GM19193 (cell line): ENCODE measurements around the gene SNRNP70.

Source experiments
- POLR2A ChIP-seq: IDR thresholded peaks from 4 replicates; pipeline ENCODE4 v1.6.1; 2011; ENCODE audit not compliant: insufficient read depth, insufficient read length; ENCODE audit errors: extremely low read depth

Gene SNRNP70

DNA sequence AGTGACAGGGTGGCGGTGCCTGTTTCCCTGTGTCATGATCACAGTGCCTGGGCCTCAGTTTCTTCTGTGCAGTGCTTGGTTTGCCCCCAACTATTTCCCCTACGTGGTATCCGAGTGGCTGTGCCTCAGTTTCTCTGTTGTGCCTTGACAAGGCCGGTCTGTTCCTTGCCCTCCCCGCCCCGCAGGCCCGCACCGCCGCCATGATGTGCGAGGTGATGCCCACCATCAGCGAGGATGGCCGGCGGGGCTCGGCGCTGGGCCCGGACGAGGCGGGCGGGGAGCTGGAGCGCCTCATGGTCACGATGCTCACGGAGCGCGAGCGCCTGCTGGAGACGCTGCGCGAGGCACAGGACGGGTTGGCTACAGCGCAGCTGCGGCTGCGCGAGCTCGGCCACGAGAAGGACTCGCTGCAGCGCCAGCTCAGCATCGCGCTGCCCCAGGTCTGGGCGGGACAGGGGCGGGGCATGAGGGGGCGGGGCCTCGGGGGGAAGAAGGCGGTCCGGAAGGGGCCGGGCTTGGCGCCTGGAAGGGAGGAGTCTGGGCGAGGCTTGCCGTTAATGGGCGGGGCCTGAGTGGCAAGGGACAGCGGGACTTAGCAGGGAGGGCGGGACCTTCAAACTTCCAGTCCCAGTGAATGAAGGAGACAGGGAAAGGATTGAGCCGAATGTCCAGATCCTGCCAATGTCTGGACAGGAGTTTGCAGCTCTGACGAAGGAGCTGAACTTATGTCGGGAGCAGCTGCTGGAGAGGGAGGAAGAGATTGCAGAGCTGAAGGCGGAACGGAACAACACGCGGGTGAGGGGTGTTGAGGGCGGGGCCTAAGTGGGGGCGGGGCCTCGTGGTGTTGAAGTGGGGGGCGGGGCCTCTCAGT lies 42.7 kb downstream of the SNRNP70 start:
- peak; percentile 26 for TF ChIP-seq POLR2A

DNA sequence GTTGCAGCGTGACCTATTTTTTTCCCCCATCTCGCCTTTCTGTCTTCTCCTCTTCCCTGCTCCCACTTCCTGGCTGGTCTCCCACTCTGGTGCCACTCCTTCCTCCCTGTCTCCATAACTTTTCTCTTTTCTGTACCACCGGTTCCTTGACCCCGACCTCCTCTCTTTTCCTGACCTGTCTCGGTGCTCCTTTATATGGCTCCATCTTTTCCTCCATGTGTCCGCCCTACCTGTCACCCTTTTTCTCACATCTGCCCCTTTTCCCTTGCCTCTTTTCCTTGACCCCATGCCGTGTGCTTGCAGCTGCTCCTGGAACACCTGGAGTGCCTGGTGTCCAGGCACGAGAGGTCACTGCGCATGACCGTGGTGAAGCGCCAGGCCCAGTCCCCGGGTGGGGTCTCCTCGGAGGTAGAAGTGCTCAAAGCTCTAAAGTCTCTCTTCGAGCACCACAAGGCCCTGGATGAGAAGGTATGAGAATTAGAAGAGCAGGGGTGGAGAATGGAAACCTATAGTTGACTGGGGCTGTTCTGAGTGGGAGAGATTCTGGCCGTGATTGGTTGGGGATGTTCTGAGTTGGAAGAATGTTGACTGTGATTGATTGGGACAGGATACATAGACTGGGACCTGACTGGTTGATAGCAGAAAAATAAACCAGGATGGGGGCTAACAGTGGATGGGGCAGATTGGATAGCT lies 43.4 kb downstream of the SNRNP70 start:
- TF ChIP-seq POLR2A, result no peak

DNA sequence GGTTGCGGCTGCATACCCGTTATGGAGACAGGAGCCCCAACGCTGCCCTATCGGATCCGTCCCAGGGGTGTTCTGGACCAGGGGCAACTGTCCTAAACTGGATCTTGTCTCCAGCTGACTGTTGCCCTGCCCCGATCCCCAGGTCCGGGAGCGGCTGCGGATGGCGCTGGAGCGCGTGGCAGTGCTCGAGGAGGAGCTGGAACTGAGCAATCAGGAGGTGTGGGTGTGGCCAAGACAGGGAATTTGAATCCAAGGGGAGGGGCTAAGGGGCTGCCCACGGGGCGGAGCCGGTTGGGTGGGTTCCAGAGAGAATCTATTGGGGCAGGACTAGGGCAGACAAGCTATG lies 44.0 kb downstream of the SNRNP70 start:
- TF ChIP-seq POLR2A, result no peak

DNA sequence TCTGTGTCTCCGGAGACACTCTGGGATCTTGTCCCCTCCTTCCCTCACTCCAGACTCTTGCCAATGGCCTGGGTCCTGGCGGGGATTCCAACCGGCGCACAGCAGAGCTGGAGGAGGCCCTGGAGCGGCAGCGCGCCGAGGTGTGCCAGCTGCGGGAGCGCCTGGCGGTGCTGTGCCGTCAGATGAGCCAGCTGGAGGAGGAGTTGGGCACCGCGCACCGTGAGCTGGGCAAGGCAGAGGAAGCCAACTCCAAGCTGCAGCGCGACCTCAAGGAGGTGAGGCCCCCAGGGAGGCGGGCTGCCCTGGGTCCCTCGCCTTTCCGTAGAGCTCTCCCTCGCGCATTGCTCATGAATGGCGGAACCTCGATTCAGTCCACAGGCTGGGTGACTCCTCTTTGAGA lies 45.1 kb downstream of the SNRNP70 start:
- no peak for TF ChIP-seq POLR2A

DNA sequence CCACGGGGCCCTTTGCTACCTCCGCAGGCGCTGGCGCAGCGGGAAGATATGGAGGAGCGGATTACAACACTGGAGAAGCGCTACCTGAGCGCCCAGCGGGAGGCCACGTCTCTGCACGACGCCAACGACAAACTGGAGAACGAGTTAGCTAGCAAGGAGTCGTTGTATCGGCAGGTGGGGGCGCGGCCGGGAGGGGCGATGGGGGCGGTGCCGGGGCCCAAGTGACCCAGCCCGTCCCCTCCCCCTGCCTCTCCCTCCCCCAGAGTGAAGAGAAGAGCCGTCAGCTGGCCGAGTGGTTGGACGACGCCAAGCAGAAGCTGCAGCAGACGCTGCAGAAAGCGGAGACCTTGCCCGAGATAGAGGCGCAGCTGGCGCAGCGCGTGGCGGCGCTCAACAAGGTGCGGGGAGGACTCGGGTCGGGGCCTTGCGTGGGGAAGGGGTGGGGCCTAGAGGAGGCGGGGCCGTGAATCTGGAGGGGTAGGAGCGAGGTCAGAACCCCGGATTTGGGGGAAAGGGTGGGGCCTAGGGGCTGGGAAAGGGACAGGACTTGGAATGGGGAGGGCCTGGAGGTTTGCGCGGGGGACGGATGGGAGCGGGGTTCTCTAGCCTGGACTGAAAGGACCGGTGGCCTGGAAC lies 47.8 kb downstream of the SNRNP70 start:
- no peak for TF ChIP-seq POLR2A

DNA sequence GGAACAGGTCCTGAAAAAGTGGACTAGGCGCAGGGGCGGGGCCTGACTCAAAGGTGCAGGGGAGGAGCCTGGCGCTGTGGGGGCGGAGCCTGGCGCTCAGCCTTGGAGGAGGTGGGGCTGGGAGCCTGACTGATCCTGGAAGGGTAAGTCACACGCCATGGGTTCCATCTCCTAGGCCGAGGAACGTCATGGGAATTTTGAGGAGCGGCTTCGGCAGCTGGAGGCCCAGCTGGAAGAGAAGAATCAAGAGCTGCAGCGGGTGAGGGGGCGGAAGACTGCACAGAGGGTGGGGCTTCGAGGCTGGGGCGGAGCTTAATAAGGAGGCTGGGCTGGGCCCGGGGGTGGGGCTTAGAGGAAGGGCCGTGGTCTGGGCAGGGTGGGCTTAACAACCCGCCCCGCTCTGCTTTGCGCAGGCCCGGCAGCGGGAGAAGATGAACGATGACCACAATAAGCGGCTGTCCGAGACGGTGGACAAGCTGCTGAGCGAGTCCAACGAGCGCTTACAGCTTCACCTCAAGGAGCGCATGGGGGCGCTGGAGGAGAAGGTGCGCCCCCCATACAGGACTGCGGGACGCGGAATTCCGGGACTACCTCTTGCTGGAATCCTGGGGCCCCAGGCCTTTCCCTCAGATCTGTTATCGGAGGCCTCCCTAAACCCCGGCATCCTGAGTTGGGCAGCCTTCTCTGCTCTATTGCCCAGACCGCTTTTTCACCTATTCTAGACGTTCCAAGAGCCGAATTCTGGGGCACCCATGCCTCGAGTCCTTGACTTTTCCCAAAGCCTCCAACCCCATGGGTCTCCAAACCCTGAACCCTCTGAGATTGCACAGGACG lies 48.6 kb downstream of the SNRNP70 start:
- no peak for TF ChIP-seq POLR2A

DNA sequence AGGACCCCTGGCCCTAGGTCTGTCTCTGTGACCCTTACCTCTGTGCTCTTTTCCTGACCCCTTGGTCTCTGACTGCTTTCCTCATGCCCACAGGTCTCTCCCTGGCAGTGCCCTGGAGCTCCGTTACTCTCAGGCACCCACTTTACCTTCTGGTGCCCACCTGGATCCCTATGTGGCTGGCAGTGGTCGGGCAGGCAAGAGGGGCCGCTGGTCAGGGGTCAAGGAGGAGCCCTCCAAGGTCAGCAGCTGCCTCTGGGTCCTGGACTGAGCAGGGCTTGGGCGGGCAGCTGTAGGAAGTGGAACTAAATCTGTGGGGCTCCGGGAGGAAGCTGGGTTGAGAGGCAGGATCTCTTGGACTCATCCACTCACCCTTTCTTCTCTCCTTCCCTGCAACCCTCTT lies 50.4 kb downstream of the SNRNP70 start:
- TF ChIP-seq POLR2A, result no peak

DNA sequence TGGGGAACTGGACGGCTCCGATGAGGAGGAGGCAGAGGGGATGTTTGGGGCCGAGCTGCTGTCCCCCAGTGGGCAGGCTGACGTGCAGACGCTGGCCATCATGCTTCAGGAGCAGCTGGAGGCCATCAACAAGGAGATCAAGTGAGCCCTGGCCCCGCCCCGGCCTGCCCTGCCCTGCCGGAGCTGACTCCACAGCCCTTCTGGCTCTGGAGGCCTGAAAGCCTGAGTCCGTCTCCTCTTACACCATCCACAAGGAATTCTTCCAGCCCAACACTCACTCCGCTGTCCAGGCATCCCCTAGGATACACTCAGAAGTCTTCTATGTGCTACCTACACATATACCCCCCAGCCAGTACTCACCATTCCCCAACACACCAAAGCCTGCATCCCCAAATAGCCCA lies 51.5 kb downstream of the SNRNP70 start:
- no peak for TF ChIP-seq POLR2A

DNA sequence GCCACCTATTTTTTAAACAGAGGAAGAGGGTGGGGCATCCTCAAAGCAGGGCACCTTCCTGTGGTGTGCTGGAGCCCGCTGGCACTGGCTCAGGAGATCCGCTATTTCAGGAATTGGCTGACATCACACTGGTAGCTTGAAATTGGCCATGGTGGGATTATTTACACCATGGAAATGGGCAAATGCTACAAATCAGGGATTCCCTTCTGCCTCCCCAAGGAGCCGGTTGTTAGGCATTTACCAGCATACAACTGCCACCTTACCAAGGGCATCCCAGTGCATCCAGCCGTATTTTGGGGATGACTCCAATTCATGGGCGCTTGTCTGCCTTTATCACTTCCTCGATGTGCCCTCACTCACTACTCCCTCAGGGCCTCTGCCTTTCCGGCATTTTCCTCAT lies 55.7 kb downstream of the SNRNP70 start:
- no peak for TF ChIP-seq POLR2A

DNA sequence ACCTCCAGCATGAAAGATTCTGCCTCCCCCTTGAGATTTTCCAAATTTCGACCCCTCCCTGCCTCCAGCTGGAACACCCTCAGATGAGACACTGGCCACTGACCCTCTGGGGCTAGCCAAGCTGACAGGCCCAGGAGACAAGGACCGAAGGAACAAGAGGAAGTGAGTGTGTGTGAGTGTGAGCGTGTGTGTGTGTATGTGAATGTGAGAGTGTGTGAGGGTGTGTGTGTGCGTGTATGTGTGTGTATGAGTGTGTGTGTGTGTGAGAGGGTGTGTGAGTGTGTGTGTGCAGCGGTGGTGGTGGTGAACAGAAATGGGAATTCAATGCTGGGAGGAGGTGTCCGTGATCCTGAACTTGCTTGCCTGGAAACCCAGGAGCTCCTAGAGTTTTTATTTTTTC lies 56.1 kb downstream of the SNRNP70 start:
- TF ChIP-seq POLR2A, result no peak

DNA sequence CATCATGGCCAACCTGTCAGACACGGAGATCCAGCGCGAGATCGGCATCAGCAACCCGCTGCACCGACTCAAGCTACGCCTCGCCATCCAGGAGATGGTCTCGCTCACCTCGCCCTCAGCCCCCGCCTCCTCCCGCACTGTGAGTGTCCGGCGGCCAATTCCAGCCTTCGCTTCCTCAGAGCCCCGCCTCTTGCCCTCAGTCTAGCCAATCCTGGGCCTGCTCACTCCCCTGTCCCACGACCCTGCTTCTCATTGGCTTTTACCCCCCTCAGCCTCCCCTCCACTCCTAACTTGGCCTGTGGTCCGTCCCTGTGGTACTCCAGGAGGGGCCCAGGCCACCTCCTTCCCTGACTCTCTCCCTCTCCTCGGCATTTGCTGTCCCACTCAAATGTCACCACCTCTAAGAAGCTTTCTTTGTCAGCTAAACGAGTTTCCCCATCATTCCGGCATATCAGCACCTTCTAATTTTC lies 57.6 kb downstream of the SNRNP70 start:
- no peak for TF ChIP-seq POLR2A

DNA sequence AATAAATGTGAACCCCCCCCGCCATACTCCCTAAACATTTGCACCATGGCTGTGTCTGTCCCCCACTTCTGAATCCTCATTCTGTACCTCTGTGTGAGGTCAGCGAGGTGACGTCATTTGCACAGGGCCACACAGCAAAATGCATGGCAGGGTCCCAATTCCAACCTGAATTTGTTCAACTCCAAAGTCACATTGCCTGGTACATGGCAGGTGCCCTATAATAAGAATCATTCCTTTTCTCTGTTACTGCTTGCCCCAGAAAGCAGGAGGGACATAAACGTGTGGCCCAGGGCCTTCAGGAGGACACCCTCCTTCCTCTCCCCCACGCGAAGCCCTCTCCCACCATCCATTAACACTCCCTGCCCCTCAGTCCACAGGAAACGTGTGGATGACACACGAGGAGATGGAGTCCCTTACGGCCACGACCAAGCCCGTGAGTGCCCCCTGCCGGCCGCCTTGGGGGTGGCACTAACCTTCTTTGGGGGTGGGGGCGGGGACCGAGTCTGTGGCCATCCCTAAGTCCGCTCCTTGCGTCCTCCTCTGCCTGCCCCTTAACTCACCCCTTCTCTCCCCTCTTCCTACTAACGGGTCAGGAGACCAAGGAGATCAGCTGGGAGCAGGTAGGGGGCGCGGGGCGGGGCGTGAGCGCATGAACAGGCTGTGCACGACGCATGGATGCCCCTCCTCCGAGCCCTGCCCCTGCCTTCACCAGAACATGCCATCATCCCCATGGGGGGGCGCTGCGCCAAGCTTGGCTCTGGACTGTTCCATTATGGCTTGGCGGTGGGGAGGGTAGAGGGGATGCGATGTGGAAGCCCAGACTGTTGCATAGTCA lies 60.5 kb downstream of the SNRNP70 start:
- TF ChIP-seq POLR2A, result no peak

DNA sequence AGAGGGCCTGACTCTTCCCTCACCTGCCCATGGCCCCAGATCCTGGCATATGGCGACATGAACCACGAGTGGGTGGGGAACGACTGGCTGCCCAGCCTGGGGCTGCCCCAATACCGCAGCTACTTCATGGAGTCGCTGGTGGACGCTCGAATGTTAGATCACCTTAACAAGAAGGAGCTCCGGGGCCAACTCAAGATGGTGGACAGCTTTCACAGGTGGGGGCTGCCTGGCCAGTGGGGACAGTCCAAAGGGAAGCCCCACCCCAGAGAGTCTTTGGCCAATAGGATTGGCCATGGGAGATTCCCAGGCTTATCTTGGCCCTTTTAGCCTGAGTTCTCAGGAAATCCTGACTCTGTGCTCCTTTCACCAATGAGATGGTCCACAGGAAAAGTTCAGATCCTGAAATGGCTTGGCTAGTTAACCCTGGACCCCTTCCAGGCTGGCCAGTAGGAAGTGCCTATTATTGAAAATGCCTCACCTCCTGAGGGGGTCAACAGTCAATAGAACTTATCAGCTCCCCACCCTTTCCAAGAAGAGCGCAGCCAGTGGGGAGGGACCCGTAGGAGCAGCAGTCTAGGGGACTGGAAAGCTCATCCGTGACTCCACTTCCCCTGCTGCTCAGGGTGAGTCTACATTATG lies 62.9 kb downstream of the SNRNP70 start:
- TF ChIP-seq POLR2A, result no peak
